ENCODE measurements around the gene SLC43A1.

DNA sequence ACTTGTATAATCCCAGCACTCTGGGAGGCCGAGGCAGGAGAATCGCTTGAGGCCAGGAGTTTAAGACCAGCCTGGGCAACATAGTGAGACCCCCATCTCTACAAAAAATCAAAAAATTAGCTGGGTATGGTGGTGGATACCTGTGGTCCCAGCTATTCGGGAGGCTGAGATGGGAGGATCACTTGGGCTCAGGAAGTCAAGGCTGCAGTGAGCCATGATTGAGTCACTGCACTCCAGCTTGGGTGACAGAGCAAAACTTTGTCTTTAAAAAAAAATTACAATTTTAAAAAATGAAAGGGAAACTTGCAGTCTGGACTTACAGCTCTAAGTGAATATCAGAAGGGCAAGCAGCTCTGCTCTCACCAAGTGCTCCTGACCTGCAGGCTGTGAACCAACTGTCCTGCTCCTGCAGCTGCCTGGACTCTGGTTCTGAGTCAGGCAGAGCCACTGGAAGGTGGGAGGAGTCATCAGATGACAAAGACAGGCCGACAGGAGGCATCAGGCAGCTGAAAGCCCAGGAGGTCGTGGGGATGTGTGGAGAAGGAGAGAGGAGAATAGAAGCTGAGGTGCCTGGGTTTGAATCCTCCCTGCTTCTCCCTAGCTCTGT, 31.5 kb upstream of the SLC43A1 start:
- TF ChIP-seq POLR2A (IDR thresholded peaks at IDR 0.05) = no peak
- no peak for TF ChIP-seq CTCF (IDR thresholded peaks at IDR 0.05)
- no peak for TF ChIP-seq POLR2AphosphoS5 (IDR thresholded peaks at IDR 0.05)

Data from prostate gland (tissue), 2 donors.